Measurements from ENCODE around the gene HMGN2. TPM values are rescaled to one million over a fixed set of nuclear protein-coding genes. Genes with fewer than 3 reads are reported as not detected.
"Not testable (repeated sequence)": the region's sequence is repeated elsewhere in the genome, so short reads cannot be mapped to it uniquely, and the experiment has no call there.

HMGN2 gene
- polyA plus RNA-seq, 4 donors: 1,076 to 1,222 (median 1,158) TPM

DNA sequence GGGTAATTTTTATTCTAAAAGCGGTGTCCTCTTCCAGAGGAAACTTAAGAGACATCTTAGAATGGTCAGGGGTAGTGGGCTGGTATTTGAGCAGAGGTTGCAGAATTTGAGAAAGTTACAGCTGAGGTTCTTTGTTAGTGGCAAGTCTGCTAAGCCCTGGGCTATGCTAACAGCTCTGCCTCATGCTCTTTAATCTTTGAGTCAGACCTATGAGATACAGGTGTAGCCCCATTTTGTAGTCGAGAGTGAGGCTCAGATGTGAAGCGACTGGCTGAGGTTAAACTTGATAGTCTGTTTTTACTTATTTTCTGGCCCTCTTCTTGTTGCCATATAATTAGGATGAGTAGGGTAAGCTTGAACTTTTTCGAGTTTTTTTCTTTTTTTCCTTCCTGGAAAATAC is 4.7 kb downstream of the HMGN2 start:
- DNase-seq (ENCODE audit: low read depth in 4 of 4, low spot score in 3 of 4): no peak

DNA sequence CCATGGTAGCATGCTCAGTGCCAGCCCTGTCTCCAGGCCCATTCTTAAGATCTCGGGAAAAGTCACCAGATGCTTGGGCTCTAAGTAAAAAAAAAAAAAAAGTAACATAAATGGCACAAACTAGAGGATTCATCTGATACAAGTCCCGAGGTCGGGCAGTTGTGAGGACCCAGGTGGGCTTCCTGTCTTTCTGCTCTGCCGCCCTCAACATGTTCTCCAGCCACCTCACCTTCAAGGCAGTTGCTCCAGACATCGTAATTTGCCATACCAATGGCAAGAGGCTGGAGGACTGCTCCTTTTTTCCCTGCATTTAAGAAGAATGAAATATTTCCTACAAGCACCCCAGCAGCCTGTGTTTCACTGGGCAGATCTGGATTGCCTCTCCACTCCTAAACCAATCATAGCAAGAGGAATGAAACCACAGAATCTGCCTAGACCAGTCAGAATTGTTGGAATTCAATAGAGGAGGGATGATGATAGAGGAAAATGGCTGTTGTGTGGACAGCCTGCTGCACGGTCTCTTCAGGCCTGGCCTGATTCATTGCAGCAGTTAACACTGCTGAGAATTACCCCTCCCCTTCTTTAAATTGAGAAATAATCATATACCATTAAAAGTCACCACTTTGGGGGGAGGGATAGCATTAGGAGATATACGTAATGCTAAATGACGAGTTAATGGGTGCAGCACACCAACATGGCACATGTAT is 5.4 kb downstream of the HMGN2 start:
- DNase-seq (ENCODE audit: low read depth in 4 of 4, low spot score in 3 of 4): no peak

DNA sequence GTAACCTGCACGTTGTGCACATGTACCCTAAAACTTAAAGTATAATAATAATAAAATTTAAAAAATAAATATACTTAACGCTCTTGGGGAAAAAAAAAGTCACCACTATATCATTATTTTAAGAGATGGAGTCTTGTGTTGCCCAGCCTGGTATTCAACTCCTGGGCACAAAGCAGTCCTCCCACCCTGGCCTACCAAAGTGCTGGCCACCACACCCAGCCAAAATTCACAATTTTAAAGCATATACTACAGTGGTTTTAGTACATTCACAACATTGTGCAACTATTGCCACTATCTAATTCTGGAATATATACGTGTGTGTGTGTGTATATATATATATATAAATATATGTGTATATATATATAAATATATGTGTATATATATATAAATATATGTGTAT is 5.9 kb downstream of the HMGN2 start:
- no peak for DNase-seq (ENCODE audit: low read depth in 4 of 4, low spot score in 3 of 4)

DNA sequence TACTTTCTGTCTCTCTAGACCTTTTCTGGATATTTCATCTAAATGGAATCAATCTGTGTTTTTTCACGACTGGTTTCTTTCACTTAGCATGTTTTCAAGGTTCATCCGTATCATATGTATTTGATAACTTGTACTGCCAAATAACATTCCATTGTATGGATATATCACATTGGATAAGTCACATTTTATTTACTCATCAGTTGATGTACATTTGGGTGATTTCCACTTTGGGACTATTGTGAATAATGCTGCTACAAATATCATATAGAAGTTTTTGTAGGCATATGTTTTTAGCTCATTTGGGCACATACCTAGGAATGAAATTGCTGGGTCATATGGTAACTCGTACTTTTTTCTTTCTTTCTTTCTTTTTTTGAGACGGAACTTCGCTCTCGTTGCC is 6.7 kb downstream of the HMGN2 start:
- DNase-seq (ENCODE audit: low read depth in 4 of 4, low spot score in 3 of 4): no peak

DNA sequence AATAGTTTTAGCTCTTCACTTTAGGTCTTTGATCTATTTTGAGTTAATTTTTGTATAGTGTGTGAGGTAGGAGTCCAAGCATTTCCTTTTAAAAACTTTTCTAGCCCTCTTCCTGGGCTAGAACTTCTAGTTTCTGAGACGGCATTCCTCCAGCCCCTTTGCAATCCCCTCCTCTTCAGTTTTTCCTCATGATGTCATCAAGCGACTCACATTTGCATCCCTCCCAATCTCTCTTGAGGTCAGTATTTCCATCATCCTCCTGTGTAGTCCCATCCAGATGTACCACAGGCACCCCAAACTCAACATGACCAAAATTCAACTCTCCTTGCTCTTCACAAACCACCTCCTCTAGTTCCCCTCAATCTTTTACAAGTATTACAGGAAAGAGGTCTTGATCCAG is 10.7 kb downstream of the HMGN2 start:
- no peak for DNase-seq (ENCODE audit: low read depth in 4 of 4, low spot score in 3 of 4)

DNA sequence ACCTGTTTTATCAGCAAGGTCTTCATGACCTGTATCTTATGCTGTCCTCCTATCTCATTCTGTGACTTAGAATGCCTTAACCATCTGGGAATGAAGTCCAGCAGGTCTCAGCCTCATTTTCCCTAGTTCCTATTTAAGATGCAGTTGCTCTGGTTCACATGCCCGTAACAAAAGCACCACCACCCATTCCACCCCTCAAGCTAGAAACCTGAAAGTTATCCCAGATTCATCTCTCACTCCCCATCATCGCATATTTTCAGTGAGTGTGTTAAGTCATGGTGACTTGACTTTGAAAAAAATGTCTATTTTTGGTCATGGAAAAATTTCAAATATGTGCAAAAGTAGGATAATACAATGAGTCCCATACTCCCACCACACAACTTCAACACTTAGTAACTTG is 11.7 kb downstream of the HMGN2 start:
- no peak for DNase-seq (ENCODE audit: low read depth in 4 of 4, low spot score in 3 of 4)

DNA sequence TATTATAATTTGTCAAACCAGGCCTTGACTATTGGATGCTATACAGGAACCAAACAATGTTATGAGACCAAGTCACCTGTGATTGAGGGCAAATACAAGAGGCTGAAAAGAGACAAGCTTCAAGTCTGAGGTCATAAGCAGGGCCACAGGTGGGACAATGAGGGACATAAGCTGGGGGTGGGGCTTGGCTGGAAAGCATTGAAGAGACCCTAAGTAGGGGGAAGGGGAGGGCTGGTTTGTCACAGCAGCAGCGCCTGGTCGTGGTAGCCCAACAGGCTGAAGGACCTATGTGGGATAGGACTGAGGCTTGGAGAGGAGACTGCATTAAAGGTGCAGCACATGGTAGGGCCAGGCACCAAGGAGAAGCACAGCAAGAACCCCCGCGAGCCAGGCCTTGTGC is 17.9 kb downstream of the HMGN2 start:
- DNase-seq (ENCODE audit: low read depth in 4 of 4, low spot score in 3 of 4): no peak

DNA sequence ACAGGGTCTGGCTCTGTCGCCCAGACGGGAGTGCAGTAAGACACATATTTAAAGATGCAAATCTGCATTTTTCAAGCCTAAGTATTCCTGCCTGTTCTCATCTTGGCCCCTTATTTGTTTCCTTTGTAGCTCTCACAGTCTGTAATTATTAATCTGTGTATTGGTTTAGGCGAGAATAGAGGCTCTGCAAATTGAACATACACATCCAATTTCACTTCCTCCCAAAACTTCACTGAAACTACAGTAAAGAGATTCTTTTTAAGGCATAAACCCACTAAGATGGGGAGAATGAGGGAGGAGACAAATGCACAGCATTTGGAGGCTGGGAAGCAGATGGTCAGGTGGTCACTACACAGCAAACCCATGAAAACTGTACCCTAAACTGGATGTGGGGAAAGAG is 21.0 kb downstream of the HMGN2 start:
- no peak for DNase-seq (ENCODE audit: low read depth in 4 of 4, low spot score in 3 of 4)

DNA sequence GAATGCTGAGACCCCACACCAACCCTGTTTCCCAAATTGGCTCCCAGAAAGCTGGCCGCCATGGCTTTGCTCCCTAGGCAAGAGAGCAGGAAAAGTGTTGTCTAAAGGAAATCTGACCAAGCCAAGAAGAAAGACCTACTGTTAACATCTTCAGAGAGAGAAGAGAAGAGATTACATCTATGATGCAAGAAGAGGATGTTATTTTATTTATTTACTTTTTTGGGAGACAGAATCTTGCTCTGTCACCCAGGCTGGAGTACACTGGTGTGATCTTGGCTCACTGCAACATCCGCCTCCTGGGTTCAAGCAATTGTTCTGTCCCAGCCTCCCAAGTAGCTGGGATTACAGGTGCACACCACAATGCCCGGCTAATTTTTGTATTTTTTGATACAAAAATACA is 21.7 kb downstream of the HMGN2 start:
- no peak for DNase-seq (ENCODE audit: low read depth in 4 of 4, low spot score in 3 of 4)

DNA sequence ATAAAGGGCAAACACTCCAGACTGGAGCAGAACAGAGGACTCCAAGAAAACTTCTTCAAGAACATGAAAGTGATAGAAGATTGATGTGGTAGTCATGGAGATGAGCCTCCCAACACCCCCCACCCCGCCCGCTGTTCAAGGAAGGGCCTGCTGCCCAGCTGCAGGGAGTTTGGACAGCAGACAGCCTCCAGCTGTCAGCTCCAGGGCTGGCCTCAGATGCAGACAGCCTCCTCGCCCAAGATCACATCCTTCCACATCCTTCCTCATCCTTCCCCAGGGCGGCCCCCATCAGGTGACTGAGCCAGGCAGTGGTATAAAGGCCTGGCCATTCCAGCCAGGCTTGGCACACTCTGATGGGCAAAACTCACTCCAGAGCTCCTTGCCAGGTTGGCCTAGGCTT is 24.6 kb downstream of the HMGN2 start:
- peak in 3 of 4 donors; percentile 27 to 54 (median 37) for DNase-seq (ENCODE audit: low read depth in 4 of 4, low spot score in 3 of 4)

DNA sequence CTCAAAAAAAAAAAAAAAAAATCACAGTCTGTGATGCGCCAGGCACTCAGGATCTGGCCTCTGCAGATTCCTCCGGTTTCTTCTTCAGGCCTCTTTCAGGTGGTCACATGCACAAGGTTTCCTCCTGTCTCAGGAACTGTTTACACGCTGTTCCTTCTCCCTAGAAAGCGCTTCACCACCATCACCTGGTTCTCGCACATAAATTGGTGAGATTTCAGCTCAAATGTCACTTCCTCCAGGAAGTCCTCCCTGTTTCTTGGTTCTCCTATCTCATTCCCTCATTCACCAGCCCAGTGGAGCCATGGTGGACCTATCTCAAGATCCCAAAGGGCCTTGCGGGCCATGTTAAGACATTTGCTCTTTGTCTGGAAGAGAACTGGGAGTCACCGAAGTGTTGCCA is 26.7 kb downstream of the HMGN2 start:
- DNase-seq (ENCODE audit: low read depth in 4 of 4, low spot score in 3 of 4): no peak

DNA sequence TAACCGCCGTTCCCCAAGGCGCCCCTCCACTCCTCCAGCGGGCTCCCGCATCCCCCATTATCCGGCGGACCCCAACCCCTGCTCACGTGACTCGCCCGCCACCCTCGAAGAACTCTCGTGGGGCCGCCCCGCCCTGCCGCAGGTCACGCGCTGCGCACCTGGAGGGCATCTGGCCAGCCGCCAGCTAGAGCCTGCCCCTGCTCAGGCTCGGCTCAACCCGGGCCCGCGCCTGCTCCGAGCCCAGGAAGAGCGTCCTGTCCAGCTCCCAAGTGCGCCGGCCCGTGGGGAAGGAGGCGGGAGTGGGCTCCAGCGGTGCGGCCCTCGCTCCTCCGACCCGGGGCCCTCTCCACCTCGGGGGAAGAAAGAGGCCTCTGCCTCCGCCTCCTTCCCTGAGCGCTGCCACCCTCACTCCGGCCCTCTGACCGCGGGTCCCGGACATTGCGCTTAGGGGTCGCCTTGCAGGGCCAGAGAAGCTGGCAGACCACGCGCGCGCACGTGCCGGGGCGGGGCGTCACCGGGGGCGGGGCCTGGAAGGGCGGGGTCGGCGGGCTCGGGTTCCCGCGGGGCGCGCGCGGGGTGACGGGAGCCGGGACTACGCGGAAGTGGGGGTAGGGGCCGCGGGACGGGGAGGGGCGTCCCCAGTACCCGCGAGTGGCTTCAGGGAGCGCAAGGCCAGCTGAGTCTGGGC is 28.4 kb downstream of the HMGN2 start:
- DNase-seq (ENCODE audit: low read depth in 4 of 4, low spot score in 3 of 4): peak; percentile 63 to 73 (median 70)

DNA sequence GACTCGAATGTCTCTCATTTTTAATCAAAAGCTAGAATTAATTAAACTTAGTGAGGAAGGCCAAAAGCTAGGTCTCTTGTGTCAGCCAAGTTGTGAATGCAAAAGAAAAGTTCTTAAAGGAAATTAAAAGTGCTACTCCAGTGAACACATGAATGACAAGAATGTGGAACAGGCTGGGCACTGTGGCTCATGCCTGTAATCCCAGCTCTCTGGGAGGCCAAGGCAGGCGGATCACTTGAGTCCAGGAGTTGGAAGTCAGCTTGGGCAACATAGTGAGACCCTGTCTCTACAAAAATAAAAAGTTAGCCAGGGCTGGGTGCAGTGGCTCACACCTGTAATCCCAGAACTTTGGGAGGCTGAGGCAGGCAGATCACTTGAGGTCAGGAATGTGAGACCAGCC is 38.5 kb downstream of the HMGN2 start:
- DNase-seq (ENCODE audit: low read depth in 4 of 4, low spot score in 3 of 4): not testable (repeated sequence)

DNA sequence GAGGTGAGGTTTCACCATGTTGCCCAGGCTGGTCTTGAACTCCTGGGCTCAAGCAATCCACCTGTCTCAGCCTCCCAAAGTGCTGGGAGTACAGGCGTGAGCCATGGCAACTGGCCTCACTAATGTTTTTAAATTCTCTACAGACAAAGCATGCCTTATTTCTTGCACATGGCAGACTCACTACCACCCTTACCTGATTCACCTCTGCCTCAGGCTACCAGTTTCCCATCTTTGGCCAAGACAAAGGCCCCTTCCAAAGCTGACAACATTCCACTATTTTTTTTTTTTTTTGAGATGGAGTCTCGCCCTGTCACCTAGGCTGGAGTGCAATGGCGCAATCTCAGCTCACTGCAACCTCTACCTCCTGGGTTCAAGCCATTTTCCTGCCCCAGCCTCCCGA is 43.6 kb downstream of the HMGN2 start:
- DNase-seq (ENCODE audit: low read depth in 4 of 4, low spot score in 3 of 4): not testable (repeated sequence)

DNA sequence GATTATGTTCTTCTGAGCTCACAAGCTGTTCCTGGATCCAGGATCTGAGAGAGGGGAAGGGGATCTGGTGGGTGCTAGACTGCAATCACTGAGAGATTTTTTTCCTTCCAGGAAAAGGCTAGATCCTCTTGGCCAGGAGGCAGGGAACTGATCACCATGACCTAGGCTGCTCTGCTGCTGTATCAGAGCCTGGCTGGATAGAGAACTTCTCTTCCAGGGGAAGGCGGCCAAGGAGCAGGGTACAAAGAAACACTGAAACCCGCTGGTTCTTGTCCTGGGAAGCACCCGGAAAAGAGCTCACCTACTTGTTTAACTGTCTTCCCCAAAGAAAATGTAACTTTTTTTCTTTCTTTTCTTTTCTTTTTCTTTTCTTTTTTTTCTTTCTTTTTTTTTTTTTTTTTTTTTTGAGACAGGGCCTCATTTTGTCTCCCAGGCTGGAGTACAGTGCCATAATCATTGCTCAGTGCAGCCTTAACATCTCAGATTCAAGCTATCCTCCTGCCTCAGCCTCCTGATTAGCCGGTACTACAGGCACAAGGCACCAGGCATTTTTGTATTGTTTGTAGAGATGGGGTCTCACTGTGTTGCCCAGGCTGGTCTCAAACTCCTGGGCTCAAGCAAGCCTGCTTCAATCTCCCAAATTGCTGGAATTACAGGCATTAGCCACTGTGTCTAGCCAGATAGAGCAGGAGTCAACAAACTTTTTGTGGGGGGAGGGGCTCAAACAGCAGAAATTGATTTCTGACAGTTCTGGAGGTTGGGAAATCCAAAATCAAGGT is 44.9 kb downstream of the HMGN2 start:
- no peak for DNase-seq (ENCODE audit: low read depth in 4 of 4, low spot score in 3 of 4)

DNA sequence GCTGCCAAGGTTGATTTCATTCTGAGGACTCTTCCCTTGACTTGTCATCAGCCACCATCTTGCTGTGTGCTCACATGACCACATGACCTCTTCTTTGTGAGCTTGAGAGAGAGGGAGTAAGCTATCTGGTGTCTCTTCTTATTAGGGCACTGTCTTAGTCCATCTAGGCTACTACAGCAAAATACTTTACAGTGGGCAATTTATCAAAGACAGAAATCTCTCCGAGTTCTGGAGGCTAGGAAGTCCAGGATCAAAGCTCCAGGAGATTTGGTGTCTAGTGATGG is 45.5 kb downstream of the HMGN2 start:
- DNase-seq (ENCODE audit: low read depth in 4 of 4, low spot score in 3 of 4): no peak

DNA sequence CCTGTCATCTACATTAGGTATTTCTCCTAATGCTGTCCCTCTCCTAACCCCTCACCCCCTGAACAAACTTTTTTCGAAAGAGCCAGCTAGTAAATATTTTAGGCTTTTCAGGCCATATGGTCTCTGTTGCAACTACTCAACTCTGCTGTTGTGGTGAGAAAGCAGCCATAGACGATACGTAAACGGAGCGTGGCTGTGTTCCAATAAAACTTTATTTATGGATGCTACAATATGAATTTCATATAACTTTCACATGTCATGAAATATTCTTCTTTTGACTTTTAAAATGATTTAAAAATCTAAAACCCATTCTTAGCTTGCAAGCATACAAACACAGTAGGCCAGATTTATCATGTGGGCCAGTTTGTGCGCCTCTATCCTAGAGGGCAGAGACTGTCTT is 46.1 kb downstream of the HMGN2 start:
- DNase-seq (ENCODE audit: low read depth in 4 of 4, low spot score in 3 of 4): no peak

DNA sequence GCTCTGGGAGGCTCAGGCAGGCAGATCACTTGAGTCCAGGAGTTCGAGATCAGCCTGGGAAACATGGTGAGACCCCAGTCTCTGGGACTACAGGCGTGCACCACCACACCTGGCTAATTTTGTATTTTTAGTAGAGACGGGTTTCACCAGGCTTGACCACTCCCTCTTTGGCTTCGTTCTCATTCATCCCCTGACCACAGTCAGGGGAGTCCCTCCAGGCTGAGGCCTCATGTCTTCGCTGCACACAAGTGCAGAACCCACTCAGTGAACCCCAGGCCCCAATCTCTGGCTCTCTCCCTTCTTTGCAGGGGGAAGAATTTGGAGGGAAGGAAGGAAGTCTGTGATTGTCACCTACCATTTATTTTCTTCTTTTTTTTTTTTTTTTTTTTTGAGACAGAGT is 48.1 kb downstream of the HMGN2 start:
- DNase-seq (ENCODE audit: low read depth in 4 of 4, low spot score in 3 of 4): no peak

DNA sequence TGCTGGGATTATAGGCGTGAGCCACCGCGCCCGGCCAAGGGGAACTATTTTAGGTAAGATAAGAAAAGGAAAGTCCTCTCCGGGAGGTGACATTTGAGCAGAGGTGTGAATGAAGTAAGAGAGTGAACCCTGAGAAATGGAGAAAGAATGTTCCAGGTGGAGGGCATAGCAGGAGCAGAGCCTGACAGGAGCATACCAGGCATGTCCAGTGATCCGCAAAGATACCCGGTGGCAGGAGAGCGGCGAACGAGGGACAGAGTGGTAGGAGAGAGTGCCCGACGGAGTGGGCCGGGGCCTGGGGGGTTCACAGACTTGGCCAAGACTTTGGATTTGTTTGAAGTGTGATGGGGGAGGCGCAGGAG is 49.4 kb downstream of the HMGN2 start:
- DNase-seq (ENCODE audit: low read depth in 4 of 4, low spot score in 3 of 4): no peak

DNA sequence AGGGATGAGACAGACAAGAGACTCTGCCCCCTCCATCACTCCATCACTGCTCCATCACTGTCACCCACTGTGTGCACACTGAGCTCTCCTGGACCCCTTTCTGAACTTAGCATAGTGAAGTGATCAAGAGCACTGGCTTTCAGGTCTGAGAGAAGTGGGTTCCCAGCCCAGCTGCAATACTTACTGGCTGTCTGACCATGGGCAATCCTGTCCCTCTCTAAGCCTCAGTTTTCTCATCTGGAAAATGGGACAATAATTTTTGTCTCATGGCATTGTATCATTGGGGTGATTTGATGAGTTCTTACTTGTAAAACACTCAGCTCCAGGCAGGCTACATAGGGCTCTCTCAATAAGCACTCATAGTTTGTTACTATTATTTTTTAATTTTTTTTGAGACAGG is 49.8 kb downstream of the HMGN2 start:
- DNase-seq (ENCODE audit: low read depth in 4 of 4, low spot score in 3 of 4): no peak

DNA sequence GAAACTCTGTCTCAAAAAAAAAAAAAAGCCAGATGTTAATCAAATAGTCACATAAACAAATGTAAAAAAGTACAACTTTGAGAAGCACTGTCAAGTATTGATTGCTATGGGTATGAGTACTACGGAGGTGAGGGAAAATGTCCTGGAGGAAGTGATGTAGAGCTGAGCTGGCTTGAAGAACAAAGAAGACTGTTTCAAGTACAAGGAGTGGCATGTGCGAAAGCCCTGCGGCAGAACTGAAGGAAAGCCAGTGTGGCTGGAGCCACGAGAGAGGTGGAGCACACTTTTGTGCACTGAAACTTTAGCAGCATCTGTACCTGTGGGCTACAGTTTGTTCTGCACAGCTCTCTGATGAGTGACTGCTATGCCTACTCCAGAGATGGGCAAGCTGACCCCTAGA is 51.9 kb downstream of the HMGN2 start:
- no peak for DNase-seq (ENCODE audit: low read depth in 4 of 4, low spot score in 3 of 4)
